Measurements from ENCODE around the gene IFI27.
A peak's percentile ranks its signal among the peaks of the same experiment; 100 is the strongest.

The IFI27 gene

DNA sequence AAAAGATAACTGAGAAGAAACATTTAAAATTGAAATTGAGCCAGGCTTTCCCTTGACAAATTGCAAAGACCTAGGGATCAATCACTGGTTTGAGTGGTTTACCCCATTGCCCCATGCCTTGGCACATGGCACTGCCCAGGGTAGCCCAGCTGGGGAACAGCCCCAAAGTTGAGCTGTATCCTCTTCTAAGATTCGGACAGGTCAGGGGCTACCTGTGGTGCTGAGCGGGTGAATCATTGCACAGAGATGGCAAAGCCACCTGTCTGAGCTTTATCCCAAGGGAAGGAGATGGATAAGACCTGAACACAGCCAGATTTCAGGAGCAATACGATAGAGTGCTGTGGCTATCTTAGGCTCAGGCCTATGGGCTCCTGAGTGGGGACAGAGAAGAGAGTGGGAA, 11.9 kb downstream of the IFI27 start:
- Histone ChIP-seq H3K27me3 (no peaks in the 10 kb centered on the region), H3K4me3 (no peak overlapping the region), H3K27ac (no peak overlapping the region), H3K4me1 (peaks cover 0 to 6% (median 2%) of the 10 kb centered on the region in 4 donors), H3K36me3 (peaks cover 0 to 10% (median 0%) of the 10 kb centered on the region in 3 donors), H3K9me3 (peaks cover 0 to 20% (median 17%) of the 10 kb centered on the region in 3 donors)
- intact Hi-C loops (cut with DNase I; ENCODE audit: low total_unique reads) = no loop called here
- peak in 1 of 2 donors; percentile 31 for DNase-seq
- TF ChIP-seq, protein P1, sequence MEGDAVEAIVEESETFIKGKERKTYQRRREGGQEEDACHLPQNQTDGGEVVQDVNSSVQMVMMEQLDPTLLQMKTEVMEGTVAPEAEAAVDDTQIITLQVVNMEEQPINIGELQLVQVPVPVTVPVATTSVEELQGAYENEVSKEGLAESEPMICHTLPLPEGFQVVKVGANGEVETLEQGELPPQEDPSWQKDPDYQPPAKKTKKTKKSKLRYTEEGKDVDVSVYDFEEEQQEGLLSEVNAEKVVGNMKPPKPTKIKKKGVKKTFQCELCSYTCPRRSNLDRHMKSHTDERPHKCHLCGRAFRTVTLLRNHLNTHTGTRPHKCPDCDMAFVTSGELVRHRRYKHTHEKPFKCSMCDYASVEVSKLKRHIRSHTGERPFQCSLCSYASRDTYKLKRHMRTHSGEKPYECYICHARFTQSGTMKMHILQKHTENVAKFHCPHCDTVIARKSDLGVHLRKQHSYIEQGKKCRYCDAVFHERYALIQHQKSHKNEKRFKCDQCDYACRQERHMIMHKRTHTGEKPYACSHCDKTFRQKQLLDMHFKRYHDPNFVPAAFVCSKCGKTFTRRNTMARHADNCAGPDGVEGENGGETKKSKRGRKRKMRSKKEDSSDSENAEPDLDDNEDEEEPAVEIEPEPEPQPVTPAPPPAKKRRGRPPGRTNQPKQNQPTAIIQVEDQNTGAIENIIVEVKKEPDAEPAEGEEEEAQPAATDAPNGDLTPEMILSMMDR (IDR thresholded peaks at IDR 0.05) = no peak

DNA sequence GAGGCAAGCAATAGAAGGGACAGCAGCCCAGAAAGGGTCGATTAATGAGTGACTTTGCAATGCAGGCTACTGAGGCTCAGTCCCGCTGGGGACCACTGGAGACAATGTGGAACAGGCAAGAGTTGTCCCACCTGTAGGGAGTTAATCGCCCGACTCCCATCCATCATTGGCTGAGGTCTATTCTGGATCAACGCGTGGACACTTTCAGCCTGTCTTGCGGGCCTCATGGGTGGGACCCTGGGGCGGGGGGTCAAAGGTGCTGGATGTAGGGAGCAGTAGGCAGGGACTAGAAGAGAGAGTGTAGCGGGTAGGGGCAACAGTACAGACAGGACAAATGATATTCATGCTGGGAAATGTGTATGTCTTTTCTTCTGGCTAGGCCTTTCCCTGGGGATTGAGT, 12.8 kb downstream of the IFI27 start:
- H3K4me3 ChIP-seq = no peak overlapping the region
- no peak overlapping the region for H3K27ac ChIP-seq
- H3K4me1 ChIP-seq = peaks cover 0 to 6% (median 2%) of the 10 kb centered on the region in 4 donors
- peaks cover 0 to 20% (median 17%) of the 10 kb centered on the region in 3 donors for H3K9me3 ChIP-seq
- TF ChIP-seq, protein P1 (IDR thresholded peaks at IDR 0.05) = no peak
- peak in 1 of 2 donors; percentile 45 for DNase-seq
- intact Hi-C loops (cut with DNase I; ENCODE audit: low total_unique reads) = no loop called here
- peaks cover 0 to 16% (median 0%) of the 10 kb centered on the region in 3 donors for H3K36me3 ChIP-seq
- H3K27me3 ChIP-seq = no peaks in the 10 kb centered on the region

DNA sequence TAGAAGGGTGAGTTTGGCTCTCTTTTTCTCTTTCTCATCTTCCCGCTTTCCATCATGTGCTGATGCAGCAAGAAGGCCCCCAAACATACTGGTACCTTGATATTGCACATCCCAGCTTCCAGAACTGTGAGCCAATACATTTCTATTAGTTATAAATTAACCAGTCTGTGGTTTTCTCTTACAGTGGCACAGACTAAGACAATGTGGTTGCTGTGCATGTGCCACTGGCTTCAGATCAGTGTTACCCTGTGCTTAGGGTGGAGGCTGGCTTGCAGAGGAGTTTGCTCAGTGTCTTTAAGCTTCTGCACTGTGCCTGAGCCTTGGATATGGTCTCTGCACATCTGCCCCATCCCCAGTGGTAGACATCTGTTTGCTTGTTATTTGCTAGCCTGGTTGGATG, 13.3 kb downstream of the IFI27 start:
- peaks cover 0 to 11% (median 6%) of the 10 kb centered on the region in 4 donors for H3K4me1 ChIP-seq
- H3K9me3 ChIP-seq = peaks cover 0 to 20% (median 17%) of the 10 kb centered on the region in 3 donors
- intact Hi-C loops (cut with DNase I; ENCODE audit: low total_unique reads) = no loop called here
- no peaks in the 10 kb centered on the region for H3K27me3 ChIP-seq
- DNase-seq = peak in 1 of 2 donors; percentile 5
- H3K4me3 ChIP-seq = no peak overlapping the region
- no peak overlapping the region for H3K27ac ChIP-seq
- TF ChIP-seq, protein P1 (IDR thresholded peaks at IDR 0.05) = no peak
- H3K36me3 ChIP-seq = peaks cover 0 to 16% (median 0%) of the 10 kb centered on the region in 3 donors

DNA sequence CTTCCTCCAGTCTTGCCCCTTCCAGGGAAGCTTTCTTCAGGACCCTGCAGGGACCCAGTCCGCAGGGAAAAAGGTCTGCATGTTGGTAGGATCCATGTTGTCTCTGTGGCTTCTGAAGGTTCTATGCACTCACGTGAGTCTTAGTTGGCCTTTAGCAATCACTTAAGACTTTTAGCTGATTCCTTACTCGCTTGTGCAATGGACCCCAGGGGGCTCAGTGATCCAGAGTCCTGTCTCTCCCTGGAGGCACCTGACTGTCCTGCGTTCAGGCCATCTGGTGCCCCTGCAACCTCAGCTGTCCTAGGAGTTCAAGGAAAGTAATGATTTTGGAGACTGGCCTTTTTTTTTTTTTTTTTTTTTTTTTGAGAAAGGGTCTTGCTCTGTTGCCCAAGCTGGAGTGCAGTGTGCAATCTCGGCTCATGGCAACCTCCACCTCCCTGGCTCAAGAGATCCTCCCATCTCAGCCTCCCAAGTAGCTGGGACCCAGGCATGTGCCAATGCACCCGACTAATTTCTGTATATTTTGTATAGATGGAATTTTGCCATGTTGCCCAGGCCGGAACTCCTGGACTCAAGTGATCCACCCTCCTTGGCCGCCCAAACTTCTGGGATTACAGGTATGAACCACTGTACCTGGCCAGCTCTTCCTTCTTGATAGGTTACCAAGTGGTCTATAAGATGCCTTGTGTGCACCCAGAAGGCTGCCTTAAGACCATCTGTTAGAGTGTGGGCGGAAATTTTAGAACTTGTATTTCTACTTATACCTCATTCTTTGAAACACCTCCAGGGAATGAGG, 14.2 kb downstream of the IFI27 start:
- Histone ChIP-seq H3K27ac (no peak overlapping the region), H3K36me3 (peaks cover 0 to 16% (median 0%) of the 10 kb centered on the region in 3 donors), H3K4me3 (no peak overlapping the region), H3K27me3 (no peaks in the 10 kb centered on the region), H3K9me3 (peaks cover 0 to 12% (median 10%) of the 10 kb centered on the region in 3 donors), H3K4me1 (peaks cover 0 to 20% (median 11%) of the 10 kb centered on the region in 4 donors)
- no peak for DNase-seq
- intact Hi-C loops (cut with DNase I; ENCODE audit: low total_unique reads) = no loop called here
- TF ChIP-seq, protein P1 (IDR thresholded peaks at IDR 0.05) = no peak

DNA sequence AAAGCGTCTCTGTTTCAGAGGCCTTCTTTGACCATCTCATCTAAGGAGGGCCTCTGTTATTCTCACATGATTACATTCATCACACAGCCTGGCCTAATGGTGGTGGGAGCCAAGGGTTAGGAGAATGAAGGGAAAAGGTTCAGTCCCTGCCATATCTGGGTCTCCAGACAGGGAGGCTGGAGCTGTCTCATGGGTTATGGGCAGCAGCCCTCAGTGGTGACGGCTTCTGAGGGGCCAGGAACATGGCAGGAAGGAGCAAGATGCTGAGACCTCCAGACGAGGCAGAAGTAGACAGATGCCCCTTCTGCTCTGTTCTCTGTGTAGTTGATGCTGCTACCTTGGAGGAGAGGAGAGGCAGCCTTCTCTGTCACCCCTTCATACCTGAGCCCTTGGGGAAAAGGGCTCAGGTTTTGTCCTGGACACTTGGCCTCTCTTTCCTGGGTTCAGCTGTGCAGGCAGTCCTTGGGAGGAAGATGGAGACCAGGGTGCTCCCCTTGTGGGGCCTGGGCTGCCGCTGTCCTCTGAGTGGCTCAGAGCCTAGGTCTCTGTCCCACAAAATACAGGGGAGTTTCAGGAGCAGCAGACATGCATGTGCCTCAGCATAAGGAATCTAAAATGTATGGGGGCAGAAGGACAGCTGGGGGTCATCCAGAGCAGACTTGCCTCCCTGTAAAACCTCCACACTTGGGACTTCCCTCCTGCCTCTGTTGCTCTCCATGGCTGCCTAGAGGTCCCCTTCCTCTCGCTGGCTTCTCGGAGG, 15.3 kb downstream of the IFI27 start:
- intact Hi-C loops (cut with DNase I; ENCODE audit: low total_unique reads) = no loop called here
- H3K27me3 ChIP-seq = no peaks in the 10 kb centered on the region
- H3K36me3 ChIP-seq = peaks cover 0 to 16% (median 0%) of the 10 kb centered on the region in 3 donors
- H3K27ac ChIP-seq = no peak overlapping the region
- H3K9me3 ChIP-seq = peaks cover 0 to 1% (median under 1%) of the 10 kb centered on the region in 3 donors
- H3K4me3 ChIP-seq = no peak overlapping the region
- TF ChIP-seq, protein P1 (IDR thresholded peaks at IDR 0.05) = no peak
- no peak for DNase-seq
- H3K4me1 ChIP-seq = peaks cover 0 to 27% (median 18%) of the 10 kb centered on the region in 4 donors
